GM12878 (cell line): ENCODE results near the gene PCSK1. TPM values are rescaled to one million over a fixed set of nuclear protein-coding genes. Genes with fewer than 3 reads are reported as not detected.

Experiments used
- ATAC-seq: fragments of 200-7000 bp; cut with Tn5 transposase; 3 replicates; pipeline ENCODE4 v1.9.1; 2020; ENCODE audit warnings: mild to moderate bottlenecking, moderate library complexity
- BruUV-seq: library from RNA; stranded (reverse); fragments of 400-500 nt; replicated peaks from 2 replicates; lab custom pipeline; 2021; lab: Mats Ljungman, UMichigan
- CTCF ChIA-PET: fragments of 300-600 bp; sonication (Branson Sonifier 250); formaldehyde crosslinking; extraction: SDS; loops from one replicate; lab custom pipeline; 2021; ENCODE audit warnings: inconsistent platforms; lab: Yijun Ruan, JAX
- POLR2A ChIA-PET: fragments of 350-600 bp; formaldehyde crosslinking; extraction: SDS; loops from one replicate; lab custom pipeline; 2021; ENCODE audit warnings: inconsistent platforms; lab: Charles Lee
- RAD21 ChIA-PET: fragments of 300-600 bp; sonication (Branson Sonifier 250); formaldehyde crosslinking; loops from one replicate; lab custom pipeline; 2023; ENCODE audit warnings: antibody characterized with exemption; ENCODE audit not compliant: unreplicated experiment; lab: Charles Lee
- SMC1A ChIA-PET: fragments of 300-600 bp; sonication (Branson Sonifier 250); formaldehyde crosslinking; loops from one replicate; lab custom pipeline; 2023; ENCODE audit not compliant: unreplicated experiment, uncharacterized antibody; lab: Charles Lee
- DNase-seq: peaks from one replicate; pipeline ENCODE4 v3.0.0-alpha.2; 2011; ENCODE audit warnings: low read depth, low spot score
- FAIRE-seq: peaks from 3 replicates; lab custom pipeline; 2011; peaks lifted over from hg19 to GRCh38; lab: Jason Lieb, UNC
- H2AFZ ChIP-seq: 2 replicates; pipeline ENCODE4 v1.6.0; 2011; ENCODE audit warnings: low read depth, low read length, control low read depth; ENCODE audit not compliant: control insufficient read depth
- H3K27ac ChIP-seq: 2 replicates; pipeline ENCODE4 v1.5.1; 2011; ENCODE audit warnings: control low read depth; ENCODE audit not compliant: control insufficient read depth, insufficient read depth
- H3K27me3 ChIP-seq, 2 experiments: replicated peaks in 1 of 2; 2 replicates each; pipeline versions ENCODE4 v1.6.0 to v1.6.1; 2011; ENCODE audit warnings: low read length in 1 of 2; ENCODE audit not compliant: control insufficient read depth in 2 of 2, insufficient read depth in 2 of 2
- H3K36me3 ChIP-seq, 2 experiments: 2 replicates each; pipeline ENCODE4 v1.5.1; 2011; ENCODE audit warnings: low read length in 1 of 2; ENCODE audit not compliant: control insufficient read depth in 2 of 2, insufficient read depth in 2 of 2
- H3K4me1 ChIP-seq: 2 replicates; pipeline ENCODE4 v1.6.1; 2011; ENCODE audit warnings: mild to moderate bottlenecking, low read length, moderate library complexity, mixed read lengths; ENCODE audit not compliant: control insufficient read depth, insufficient read depth
- H3K4me2 ChIP-seq: 2 replicates; pipeline ENCODE4 v1.6.0; 2011; ENCODE audit warnings: control low read depth; ENCODE audit not compliant: control insufficient read depth, insufficient read depth
- H3K4me3 ChIP-seq: fragments of 200-600 bp; sonication (generic); 2 replicates; pipeline ENCODE4 v1.5.1; 2016
- H3K79me2 ChIP-seq: 2 replicates; pipeline ENCODE4 v1.6.0; 2011; ENCODE audit warnings: low read length; ENCODE audit not compliant: control insufficient read depth, insufficient read depth
- H3K9ac ChIP-seq: 2 replicates; pipeline ENCODE4 v1.8.0; 2011; ENCODE audit warnings: low read length, control low read depth, mixed read lengths; ENCODE audit not compliant: control insufficient read depth, insufficient read depth
- H3K9me3 ChIP-seq: replicated peaks from 3 replicates; pipeline ENCODE4 v1.5.1; 2011; ENCODE audit warnings: mild to moderate bottlenecking, low read length; ENCODE audit not compliant: control insufficient read depth, insufficient read depth
- H4K20me1 ChIP-seq: 2 replicates; pipeline ENCODE4 v1.6.0; 2011; ENCODE audit not compliant: control insufficient read depth, insufficient read depth
- ATF7 ChIP-seq: fragments of 450-650 bp; IDR thresholded peaks from 2 replicates; pipeline ENCODE4 v1.6.1; 2016; ENCODE audit warnings: low read depth, mild to moderate bottlenecking
- EP300 ChIP-seq, 2 experiments: fragments of 150-350 bp in 1 of 2; IDR thresholded peaks; 2 replicates each; pipeline ENCODE4 v1.6.1; 2011 to 2012; ENCODE audit warnings: low read depth in 2 of 2, low read length in 2 of 2, borderline replicate concordance in 1 of 2, improper control_type of control experiment in 1 of 2, inconsistent platforms in 1 of 2; ENCODE audit not compliant: control insufficient read depth in 1 of 2
- HDAC6 ChIP-seq: fragments of 200-600 bp; sonication (generic); IDR thresholded peaks from one replicate; pipeline ENCODE4 v1.8.0; 2017; ENCODE audit warnings: antibody characterized with exemption; ENCODE audit not compliant: unreplicated experiment
- POLR2AphosphoS2 ChIP-seq: IDR thresholded peaks from 2 replicates; pipeline ENCODE4 v1.6.1; 2011; ENCODE audit warnings: low read depth, mild to moderate bottlenecking, low read length, improper control_type of control experiment, moderate library complexity
- WGBS: methylation state at CpG from one replicate; pipeline ENCODE4 v1.1.6; 2016; ENCODE audit warnings: low lambda C conversion rate; ENCODE audit not compliant: insufficient replicate concordance, insufficient coverage; ENCODE audit errors: missing lambda C conversion rate; 5-methylcytosine and 5-hydroxymethylcytosine counted together
- in situ Hi-C: fragments of 300-500 bp; cut with MboI; formaldehyde crosslinking; loops from 9 replicates; pipeline ENCODE4 v1.14.3; 2018; ENCODE audit warnings: mixed read lengths
- intact Hi-C: fragments of 100-400 bp; cut with micrococcal nuclease; formaldehyde crosslinking; loops from one replicate; pipeline ENCODE4 v1.14.2; 2022; ENCODE audit not compliant: unreplicated experiment
- polyA plus RNA-seq, 11 experiments: library from polyadenylated mRNA; depleted of rRNA in 4 of 11; unstranded in 6 of 11; stranded (reverse) in 5 of 11; fragments of >200 nt; fragmentation: Nextera tagmentation in 4 of 11; fragmentation: Illumina TruSeq in 1 of 11; extraction: Ambion mirVana in 4 of 11; extraction: Trizol in 1 of 11; gene quantifications; 1 replicate in 1 of 11; 2 replicates in 10 of 11; pipeline versions ENCODE4 v1.2.1 to v1.2.3, GENCODE V29; 2011 to 2016; ENCODE audit warnings: inconsistent platforms in 2 of 11, missing spikeins in 2 of 11, low read depth in 1 of 11
- total RNA-seq, 4 experiments: library from RNA; depleted of rRNA in 3 of 4; stranded (reverse); fragments of >200 nt in 3 of 4; fragmentation: Illumina TruSeq in 1 of 4; extraction: Trizol in 1 of 4; gene quantifications; 2 replicates each; pipeline versions ENCODE4 v1.2.1 to v1.2.3, GENCODE V29; 2013 to 2021
- TF ChIP-seq, protein P1 (sequence below): fragments of 450-650 bp; formaldehyde crosslinking; IDR thresholded peaks from 2 replicates; pipeline ENCODE4 v1.5.0; 2022; ENCODE audit warnings: mild to moderate bottlenecking, missing genetic modification characterization
- TF ChIP-seq, protein P2 (sequence below): fragments of 450-650 bp; IDR thresholded peaks from 2 replicates; pipeline ENCODE4 v1.6.1; 2017; ENCODE audit warnings: mild to moderate bottlenecking, moderate library complexity

PCSK1 gene
- total and polyA plus RNA-seq, 10 of the 15 experiments (the other 5 are each of a cell fraction or from before 2014, with no cell fraction given), result 0.03 to 0.24 (median 0.07) TPM; not detected in 4

DNA sequence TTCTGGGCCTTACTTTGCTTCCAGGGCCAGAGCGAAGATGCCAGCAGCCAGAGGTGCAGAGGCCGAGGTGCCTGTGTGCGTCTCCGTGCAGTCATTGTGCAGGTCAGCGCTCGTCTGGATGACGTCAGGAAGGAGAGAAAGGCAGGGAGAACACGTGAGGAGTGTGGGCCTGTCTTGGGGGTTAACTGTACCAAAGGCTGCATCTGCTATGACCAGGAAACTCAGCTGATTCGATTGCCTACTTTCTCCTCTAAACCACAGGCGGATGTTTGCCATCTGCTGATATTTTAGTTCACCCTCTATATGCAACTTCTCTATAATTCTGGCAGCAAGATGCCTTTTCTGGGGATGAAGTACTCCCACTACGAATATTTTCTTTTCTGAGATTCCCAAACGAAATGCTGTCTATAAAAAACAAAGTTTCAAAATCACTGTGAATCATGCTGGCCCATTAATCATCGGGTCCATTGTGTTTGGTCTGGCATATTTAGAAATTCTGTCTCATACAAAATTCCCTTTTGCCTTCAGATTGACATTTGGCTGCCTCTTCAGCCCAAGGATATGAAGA lies 24.8 kb downstream of the PCSK1 start:
- H3K27me3 ChIP-seq, result no peaks in the 10 kb centered on the region
- 46% methylated on average over 13 of the region's 13 CpGs for WGBS
- TF ChIP-seq POLR2AphosphoS2 (no peak), ATF7 (no peak), HDAC6 (no peak), EP300 (IDR thresholded peaks at IDR 0.05; ENCODE audit: borderline replicate concordance in 1 of 2, control insufficient read depth in 1 of 2, low read depth in 2 of 2, low read length in 2 of 2) (no peak)
- TF ChIP-seq, protein P1, sequence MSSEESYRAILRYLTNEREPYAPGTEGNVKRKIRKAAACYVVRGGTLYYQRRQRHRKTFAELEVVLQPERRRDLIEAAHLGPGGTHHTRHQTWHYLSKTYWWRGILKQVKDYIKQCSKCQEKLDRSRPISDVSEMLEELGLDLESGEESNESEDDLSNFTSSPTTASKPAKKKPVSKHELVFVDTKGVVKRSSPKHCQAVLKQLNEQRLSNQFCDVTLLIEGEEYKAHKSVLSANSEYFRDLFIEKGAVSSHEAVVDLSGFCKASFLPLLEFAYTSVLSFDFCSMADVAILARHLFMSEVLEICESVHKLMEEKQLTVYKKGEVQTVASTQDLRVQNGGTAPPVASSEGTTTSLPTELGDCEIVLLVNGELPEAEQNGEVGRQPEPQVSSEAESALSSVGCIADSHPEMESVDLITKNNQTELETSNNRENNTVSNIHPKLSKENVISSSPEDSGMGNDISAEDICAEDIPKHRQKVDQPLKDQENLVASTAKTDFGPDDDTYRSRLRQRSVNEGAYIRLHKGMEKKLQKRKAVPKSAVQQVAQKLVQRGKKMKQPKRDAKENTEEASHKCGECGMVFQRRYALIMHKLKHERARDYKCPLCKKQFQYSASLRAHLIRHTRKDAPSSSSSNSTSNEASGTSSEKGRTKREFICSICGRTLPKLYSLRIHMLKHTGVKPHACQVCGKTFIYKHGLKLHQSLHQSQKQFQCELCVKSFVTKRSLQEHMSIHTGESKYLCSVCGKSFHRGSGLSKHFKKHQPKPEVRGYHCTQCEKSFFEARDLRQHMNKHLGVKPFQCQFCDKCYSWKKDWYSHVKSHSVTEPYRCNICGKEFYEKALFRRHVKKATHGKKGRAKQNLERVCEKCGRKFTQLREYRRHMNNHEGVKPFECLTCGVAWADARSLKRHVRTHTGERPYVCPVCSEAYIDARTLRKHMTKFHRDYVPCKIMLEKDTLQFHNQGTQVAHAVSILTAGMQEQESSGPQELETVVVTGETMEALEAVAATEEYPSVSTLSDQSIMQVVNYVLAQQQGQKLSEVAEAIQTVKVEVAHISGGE (CRISPR knock-in tag), result no peak
- TF ChIP-seq, protein P2, sequence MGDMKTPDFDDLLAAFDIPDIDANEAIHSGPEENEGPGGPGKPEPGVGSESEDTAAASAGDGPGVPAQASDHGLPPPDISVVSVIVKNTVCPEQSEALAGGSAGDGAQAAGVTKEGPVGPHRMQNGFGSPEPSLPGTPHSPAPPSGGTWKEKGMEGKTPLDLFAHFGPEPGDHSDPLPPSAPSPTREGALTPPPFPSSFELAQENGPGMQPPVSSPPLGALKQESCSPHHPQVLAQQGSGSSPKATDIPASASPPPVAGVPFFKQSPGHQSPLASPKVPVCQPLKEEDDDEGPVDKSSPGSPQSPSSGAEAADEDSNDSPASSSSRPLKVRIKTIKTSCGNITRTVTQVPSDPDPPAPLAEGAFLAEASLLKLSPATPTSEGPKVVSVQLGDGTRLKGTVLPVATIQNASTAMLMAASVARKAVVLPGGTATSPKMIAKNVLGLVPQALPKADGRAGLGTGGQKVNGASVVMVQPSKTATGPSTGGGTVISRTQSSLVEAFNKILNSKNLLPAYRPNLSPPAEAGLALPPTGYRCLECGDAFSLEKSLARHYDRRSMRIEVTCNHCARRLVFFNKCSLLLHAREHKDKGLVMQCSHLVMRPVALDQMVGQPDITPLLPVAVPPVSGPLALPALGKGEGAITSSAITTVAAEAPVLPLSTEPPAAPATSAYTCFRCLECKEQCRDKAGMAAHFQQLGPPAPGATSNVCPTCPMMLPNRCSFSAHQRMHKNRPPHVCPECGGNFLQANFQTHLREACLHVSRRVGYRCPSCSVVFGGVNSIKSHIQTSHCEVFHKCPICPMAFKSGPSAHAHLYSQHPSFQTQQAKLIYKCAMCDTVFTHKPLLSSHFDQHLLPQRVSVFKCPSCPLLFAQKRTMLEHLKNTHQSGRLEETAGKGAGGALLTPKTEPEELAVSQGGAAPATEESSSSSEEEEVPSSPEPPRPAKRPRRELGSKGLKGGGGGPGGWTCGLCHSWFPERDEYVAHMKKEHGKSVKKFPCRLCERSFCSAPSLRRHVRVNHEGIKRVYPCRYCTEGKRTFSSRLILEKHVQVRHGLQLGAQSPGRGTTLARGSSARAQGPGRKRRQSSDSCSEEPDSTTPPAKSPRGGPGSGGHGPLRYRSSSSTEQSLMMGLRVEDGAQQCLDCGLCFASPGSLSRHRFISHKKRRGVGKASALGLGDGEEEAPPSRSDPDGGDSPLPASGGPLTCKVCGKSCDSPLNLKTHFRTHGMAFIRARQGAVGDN, result no peak
- SMC1A ChIA-PET, result no interaction called here
- ATAC-seq, result no peak
- no TSS peak for BruUV-seq
- H3K79me2 ChIP-seq, result no peaks in the 10 kb centered on the region
- intact Hi-C loops, result no loop called here
- CTCF ChIA-PET, result interaction anchor here (1.2 kb wide), 1 partner anchor 40 kb away, joined by 3 read pairs; no protein-coding TSS in a partner anchor
- no peak overlapping the region for H3K9ac ChIP-seq
- POLR2A ChIA-PET, result no interaction called here
- no peaks in the 10 kb centered on the region for H3K9me3 ChIP-seq
- no peak for DNase-seq
- H3K36me3 ChIP-seq, result no peaks in the 10 kb centered on the region
- no peaks in the 10 kb centered on the region for H3K4me1 ChIP-seq
- no peak overlapping the region for H2AFZ ChIP-seq
- no peak overlapping the region for H3K4me3 ChIP-seq
- in situ Hi-C loops, result no loop called here
- H4K20me1 ChIP-seq, result no peaks in the 10 kb centered on the region
- no peak overlapping the region for H3K4me2 ChIP-seq
- RAD21 ChIA-PET, result no interaction called here
- peak; percentile 31 for FAIRE-seq
- no peak overlapping the region for H3K27ac ChIP-seq
